ENCODE measurements around the gene RORC.

The RORC gene

GRCh38 chr1:151825751-151826660 lies 5.6 kb downstream of the RORC start:
- no peak for DNase-seq (ENCODE audit: low read depth)

GRCh38 chr1:151825204-151825603 lies 6.4 kb downstream of the RORC start:
- no peak for DNase-seq (ENCODE audit: low read depth)

- DNase-seq (ENCODE audit: low read depth), result no peak
Observed at GRCh38 chr1:151823175-151823574, 8.4 kb downstream of the RORC start.

- peak; percentile 66 for DNase-seq (ENCODE audit: low read depth)
Observed at GRCh38 chr1:151822404-151822803, 9.2 kb downstream of the RORC start.

GRCh38 chr1:151820940-151821339 lies 10.7 kb downstream of the RORC start:
- no peak for DNase-seq (ENCODE audit: low read depth)

GRCh38 chr1:151819976-151820623 lies 11.5 kb downstream of the RORC start:
- no peak for DNase-seq (ENCODE audit: low read depth)

- no peak for DNase-seq (ENCODE audit: low read depth)
Observed at GRCh38 chr1:151819227-151819835, 12.3 kb downstream of the RORC start.

- no peak for DNase-seq (ENCODE audit: low read depth)
Observed at GRCh38 chr1:151817353-151817730, 14.3 kb downstream of the RORC start.

GRCh38 chr1:151816548-151817352 lies 14.9 kb downstream of the RORC start:
- DNase-seq (ENCODE audit: low read depth), result no peak

GRCh38 chr1:151815716-151816327 lies 15.8 kb downstream of the RORC start:
- DNase-seq (ENCODE audit: low read depth), result no peak

GRCh38 chr1:151814971-151815545 lies 16.5 kb downstream of the RORC start:
- DNase-seq (ENCODE audit: low read depth), result no peak

GRCh38 chr1:151814426-151814825 lies 17.2 kb downstream of the RORC start:
- no peak for DNase-seq (ENCODE audit: low read depth)

- no peak for DNase-seq (ENCODE audit: low read depth)
Observed at GRCh38 chr1:151813271-151813977, 18.2 kb downstream of the RORC start.

- DNase-seq (ENCODE audit: low read depth), result no peak
Observed at GRCh38 chr1:151811181-151811580, 20.4 kb downstream of the RORC start.

GRCh38 chr1:151809985-151810556 lies 21.5 kb downstream of the RORC start:
- no peak for DNase-seq (ENCODE audit: low read depth)

- DNase-seq (ENCODE audit: low read depth), result no peak
Observed at GRCh38 chr1:151809290-151809984, 22.2 kb downstream of the RORC start.

- DNase-seq (ENCODE audit: low read depth), result no peak
Observed at GRCh38 chr1:151807766-151808165, 23.8 kb downstream of the RORC start.

- no peak for DNase-seq (ENCODE audit: low read depth)
Observed at GRCh38 chr1:151807131-151807530, 24.5 kb downstream of the RORC start.

GRCh38 chr1:151806170-151806569 lies 25.4 kb downstream of the RORC start:
- DNase-seq (ENCODE audit: low read depth), result no peak
